IMR-90 (cell line): ENCODE measurements around the gene FARP1. TPM values are rescaled to one million over a fixed set of nuclear protein-coding genes. Genes with fewer than 3 reads are reported as not detected.
A peak's percentile ranks its signal among the peaks of the same experiment; 100 is the strongest.

Experiments used
- ATAC-seq: fragments of 200-7000 bp; cut with Tn5 transposase; 2 replicates; pipeline ENCODE4 v1.9.1; 2020; ENCODE audit warnings: low read depth, mild to moderate bottlenecking, moderate library complexity
- BruUV-seq: library from RNA; stranded (reverse); fragments of 400-500 nt; replicated peaks from 2 replicates; lab custom pipeline; 2021; lab: Mats Ljungman, UMichigan
- CTCF ChIA-PET: fragments of 300-600 bp; formaldehyde crosslinking; extraction: SDS; loops from one replicate; lab custom pipeline; 2021; ENCODE audit warnings: antibody characterized with exemption; lab: Yijun Ruan, JAX
- POLR2A ChIA-PET: fragments of 300-600 bp; sonication (Branson Sonifier 250); formaldehyde crosslinking; loops from one replicate; lab custom pipeline; 2022; ENCODE audit warnings: antibody characterized with exemption; ENCODE audit not compliant: unreplicated experiment; lab: Charles Lee
- DNase-seq: peaks from one replicate; pipeline ENCODE4 v3.0.0; 2013
- H2AFZ ChIP-seq: replicated peaks from 2 replicates; pipeline ENCODE3; 2013; ENCODE audit warnings: low read length, mild to moderate bottlenecking; ENCODE audit not compliant: poor library complexity
- H2AK5ac ChIP-seq: 2 replicates; pipeline ENCODE4 v1.6.1; 2013; ENCODE audit warnings: low read depth, low read length, inconsistent platforms
- H2AK9ac ChIP-seq: replicated peaks from 2 replicates; pipeline ENCODE3; 2013; ENCODE audit warnings: mild to moderate bottlenecking, low read depth, low read length, moderate library complexity; ENCODE audit not compliant: poor library complexity
- H2BK120ac ChIP-seq: 2 replicates; pipeline ENCODE4 v1.6.1; 2013; ENCODE audit warnings: low read depth, low read length, inconsistent platforms
- H2BK15ac ChIP-seq: 3 replicates; pipeline ENCODE4 v1.6.1; 2013; ENCODE audit warnings: low read depth, low read length, inconsistent platforms
- H2BK20ac ChIP-seq: 2 replicates; pipeline ENCODE4 v1.6.1; 2013; ENCODE audit warnings: low read depth, mild to moderate bottlenecking, inconsistent platforms, low read length, moderate library complexity
- H2BK5ac ChIP-seq: 2 replicates; pipeline ENCODE4 v1.6.1; 2013; ENCODE audit warnings: mild to moderate bottlenecking, low read depth, low read length, inconsistent platforms; ENCODE audit not compliant: poor library complexity, severe bottlenecking
- H3K14ac ChIP-seq: replicated peaks from 2 replicates; pipeline ENCODE4 v1.6.1; 2013; ENCODE audit warnings: low read depth, low read length, inconsistent platforms
- H3K18ac ChIP-seq: 2 replicates; pipeline ENCODE4 v1.6.1; 2013; ENCODE audit warnings: low read depth, low read length, control low read depth
- H3K23ac ChIP-seq: 2 replicates; pipeline ENCODE4 v1.6.1; 2013; ENCODE audit warnings: low read depth, low read length, inconsistent platforms
- H3K27ac ChIP-seq: 2 replicates; pipeline ENCODE4 v1.5.1; 2013; ENCODE audit warnings: mild to moderate bottlenecking, control low read depth, low read length; ENCODE audit not compliant: insufficient read depth
- H3K27me3 ChIP-seq: 2 replicates; pipeline ENCODE4 v1.6.1; 2013; ENCODE audit warnings: low read length; ENCODE audit not compliant: control insufficient read depth, insufficient read depth
- H3K36me3 ChIP-seq: 2 replicates; pipeline ENCODE4 v1.6.1; 2013; ENCODE audit warnings: low read length, mixed read lengths; ENCODE audit not compliant: control insufficient read depth, insufficient read depth
- H3K4ac ChIP-seq: 2 replicates; pipeline ENCODE4 v1.6.1; 2013; ENCODE audit warnings: low read depth, low read length, inconsistent platforms
- H3K4me1 ChIP-seq: 2 replicates; pipeline ENCODE4 v1.6.1; 2013; ENCODE audit warnings: low read length, mixed read lengths; ENCODE audit not compliant: control insufficient read depth, insufficient read depth
- H3K4me2 ChIP-seq: 2 replicates; pipeline ENCODE4 v1.6.1; 2013; ENCODE audit warnings: low read depth, mild to moderate bottlenecking, control low read depth, low read length, moderate library complexity
- H3K4me3 ChIP-seq: 2 replicates; pipeline ENCODE4 v1.5.1; 2013; ENCODE audit warnings: low read depth, mild to moderate bottlenecking, control low read depth, low read length, moderate library complexity; ENCODE audit not compliant: insufficient read depth
- H3K56ac ChIP-seq: 2 replicates; pipeline ENCODE4 v1.6.1; 2013; ENCODE audit warnings: low read length, inconsistent platforms; ENCODE audit not compliant: insufficient read depth; ENCODE audit errors: extremely low read depth
- H3K79me1 ChIP-seq, 2 experiments: 2 replicates each; pipeline ENCODE4 v1.6.1; 2013; ENCODE audit warnings: low read length in 2 of 2, inconsistent platforms in 1 of 2, low read depth in 1 of 2
- H3K9ac ChIP-seq: 2 replicates; pipeline ENCODE4 v1.6.1; 2013; ENCODE audit warnings: low read depth, low read length, control low read depth
- H3K9me1 ChIP-seq: 2 replicates; pipeline ENCODE4 v1.6.1; 2013; ENCODE audit warnings: low read length, inconsistent platforms; ENCODE audit not compliant: insufficient read depth
- H3K9me3 ChIP-seq: 2 replicates; pipeline ENCODE4 v1.6.1; 2013; ENCODE audit warnings: low read length; ENCODE audit not compliant: control insufficient read depth, insufficient read depth
- H4K20me1 ChIP-seq: 2 replicates; pipeline ENCODE4 v1.6.1; 2013; ENCODE audit warnings: low read length, inconsistent platforms; ENCODE audit not compliant: insufficient read depth
- H4K5ac ChIP-seq: 2 replicates; pipeline ENCODE4 v1.6.1; 2013; ENCODE audit warnings: mild to moderate bottlenecking, low read depth, low read length, control low read depth
- H4K8ac ChIP-seq, 2 experiments: 2 replicates each; pipeline ENCODE4 v1.6.1; 2013; ENCODE audit warnings: low read depth in 2 of 2, low read length in 2 of 2, control low read depth in 1 of 2, inconsistent platforms in 1 of 2
- H4K91ac ChIP-seq: 2 replicates; pipeline ENCODE4 v1.6.1; 2013; ENCODE audit warnings: low read depth, low read length, inconsistent platforms; ENCODE audit not compliant: insufficient read depth
- CEBPB ChIP-seq: IDR thresholded peaks from 2 replicates; pipeline ENCODE4 v1.6.1; 2012; ENCODE audit warnings: low read depth, low read length, improper control_type of control experiment
- MAZ ChIP-seq: IDR thresholded peaks from 2 replicates; pipeline ENCODE4 v1.6.1; 2012; ENCODE audit warnings: low read depth, mild to moderate bottlenecking, low read length, improper control_type of control experiment, moderate library complexity, borderline replicate concordance
- WGBS, 2 experiments: methylation state at CpG; one replicate each; pipeline versions ENCODE4 v1.1.5 to v1.1.7; 2013; ENCODE audit warnings: missing lambda C conversion rate in 2 of 2; ENCODE audit not compliant: insufficient read length in 1 of 2; ENCODE audit errors: extremely low coverage in 2 of 2; 5-methylcytosine and 5-hydroxymethylcytosine counted together
- dilution Hi-C: fragments of 300-500 bp; cut with HindIII; formaldehyde crosslinking; loops from one replicate; pipeline ENCODE4 v1.14.3; 2018; ENCODE audit warnings: low sequenced_read_pairs; ENCODE audit not compliant: unreplicated experiment
- in situ Hi-C: fragments of 300-500 bp; cut with MboI; formaldehyde crosslinking; loops from 3 replicates; pipeline ENCODE4 v1.14.3; 2019; ENCODE audit warnings: low sequenced_read_pairs, inconsistent platforms, mixed read lengths
- intact Hi-C: fragments of 100-400 bp; cut with micrococcal nuclease; formaldehyde crosslinking; loops from 2 replicates; pipeline ENCODE4 v1.10.0; 2022
- polyA plus RNA-seq, 3 experiments: library from polyadenylated mRNA; depleted of rRNA; stranded (reverse); fragments of >200 nt; gene quantifications; 2 replicates each; pipeline ENCODE4 v1.2.3, GENCODE V29; 2012; ENCODE audit warnings: low replicate concordance in 1 of 3
- total RNA-seq: library from RNA; depleted of rRNA; stranded (reverse); fragments of >200 nt; gene quantifications from 2 replicates; pipeline ENCODE4 v1.2.3, GENCODE V29; 2012

Gene FARP1
- total and polyA plus RNA-seq, 2 of the 4 experiments (the other 2 are of a cell fraction): 39.6 to 57.0 TPM

GRCh38 chr13:98307463-98308085, 164.7 kb downstream of the FARP1 start:
- TF ChIP-seq CEBPB (no peak), MAZ (peak; percentile 52; the same call in 1 of the 2 replicates)
- Histone ChIP-seq H4K5ac (peak overlapping the region; percentile 81), H3K4me2 (peak overlapping the region; percentile 92), H2BK15ac (peak overlapping the region; percentile 96; the same call in 2 of the 3 replicates), H2BK120ac (peak overlapping the region; percentile 98), H2AFZ (peak overlapping the region; percentile 75), H3K4ac (peak overlapping the region; percentile 98), H3K4me3 (no peak overlapping the region), H3K9ac (peak overlapping the region; percentile 72), H2AK5ac (peak overlapping the region; percentile 93), H4K91ac (peak overlapping the region; percentile 98), H2BK5ac (peak overlapping the region; percentile 92), H3K18ac (peak overlapping the region; percentile 98), H3K27ac (peak overlapping the region; percentile 96), H4K20me1 (peaks cover 6% of the 10 kb centered on the region; the same call in 1 of the 2 replicates), H3K56ac (peak overlapping the region; percentile 61), H3K9me3 (no peaks in the 10 kb centered on the region), H3K23ac (peak overlapping the region; percentile 94), H4K8ac (peak overlapping the region; percentile 85 to 92), H3K27me3 (no peaks in the 10 kb centered on the region), H2BK20ac (peak overlapping the region; percentile 95; the same call in 1 of the 2 replicates), H3K14ac (peak overlapping the region; percentile 97), H2AK9ac (peak overlapping the region; percentile 34), H3K4me1 (peaks cover 29% of the 10 kb centered on the region), H3K9me1 (peaks cover 31% of the 10 kb centered on the region), H3K36me3 (peaks cover 7% of the 10 kb centered on the region), H3K79me1 (peaks cover 52 to 78% of the 10 kb centered on the region in 2 experiments)
- in situ Hi-C loops: no loop called here
- POLR2A ChIA-PET: no interaction called here
- ATAC-seq: peak; percentile 88
- DNase-seq: peak; percentile 88
- CTCF ChIA-PET: no interaction called here
- no TSS peak for BruUV-seq
- dilution Hi-C loops: no loop called here
- intact Hi-C loops: no loop called here
- 22% methylated on average over 9 of the region's 16 CpGs; no CpG with 5 or more reads in 1 of the 2 experiments for WGBS, 2 experiments
